ENCODE data around the gene DPH7. TPM values are rescaled to one million over a fixed set of nuclear protein-coding genes. Genes with fewer than 3 reads are reported as not detected.
"Not testable (repeated sequence)": the region's sequence is repeated elsewhere in the genome, so short reads cannot be mapped to it uniquely, and the experiment has no call there.

The DPH7 gene
- total RNA-seq, 1 experiment from 2014 or later: 31.7 TPM

- DNase-seq: no peak
- H3K9me3 ChIP-seq (replicated peaks): no peaks in the 10 kb centered on the region
- H3K36me3 ChIP-seq: peaks cover 26% of the 10 kb centered on the region
- no peak overlapping the region for H3K4me3 ChIP-seq
- no peak overlapping the region for H3K27ac ChIP-seq
- peaks cover 7% of the 10 kb centered on the region; the same call in 1 of the 2 replicates for H3K27me3 ChIP-seq
- peaks cover 15% of the 10 kb centered on the region for H3K4me1 ChIP-seq
Measured at GRCh38 chr9:137613259-137613658, 34.5 kb upstream of the DPH7 start.

GRCh38 chr9:137612741-137613142, 34.0 kb upstream of the DPH7 start:
- Histone ChIP-seq H3K4me3 (no peak overlapping the region), H3K4me1 (peaks cover 15% of the 10 kb centered on the region), H3K27ac (no peak overlapping the region), H3K36me3 (peaks cover 26% of the 10 kb centered on the region), H3K9me3 (replicated peaks) (no peaks in the 10 kb centered on the region), H3K27me3 (peaks cover 7% of the 10 kb centered on the region; the same call in 1 of the 2 replicates)
- DNase-seq: no peak

- H3K27ac ChIP-seq: no peak overlapping the region
- H3K9me3 ChIP-seq (replicated peaks): no peaks in the 10 kb centered on the region
- no peak overlapping the region for H3K4me3 ChIP-seq
- H3K4me1 ChIP-seq: peaks cover 15% of the 10 kb centered on the region; the same call in 1 of the 2 replicates
- peaks cover 15% of the 10 kb centered on the region for H3K27me3 ChIP-seq
- peaks cover 22% of the 10 kb centered on the region for H3K36me3 ChIP-seq
- DNase-seq: peak; percentile 42 to 43
Measured at GRCh38 chr9:137611623-137612609, 33.2 kb upstream of the DPH7 start.

GRCh38 chr9:137610944-137611343, 32.2 kb upstream of the DPH7 start:
- Histone ChIP-seq H3K4me3 (no peak overlapping the region), H3K27ac (no peak overlapping the region), H3K27me3 (peaks cover 22% of the 10 kb centered on the region), H3K36me3 (peaks cover 14% of the 10 kb centered on the region), H3K4me1 (peaks cover 15% of the 10 kb centered on the region; the same call in 1 of the 2 replicates), H3K9me3 (replicated peaks) (no peaks in the 10 kb centered on the region)
- DNase-seq: no peak

- H3K27ac ChIP-seq: no peak overlapping the region
- H3K27me3 ChIP-seq: peaks cover 28% of the 10 kb centered on the region
- H3K9me3 ChIP-seq (replicated peaks): no peaks in the 10 kb centered on the region
- H3K4me1 ChIP-seq: peaks cover 10% of the 10 kb centered on the region; the same call in 1 of the 2 replicates
- no peak overlapping the region for H3K4me3 ChIP-seq
- peak in 1 of 2 experiments; percentile 44 for DNase-seq
- H3K36me3 ChIP-seq: no peaks in the 10 kb centered on the region
Measured at GRCh38 chr9:137607141-137607857, 28.6 kb upstream of the DPH7 start.

- Histone ChIP-seq H3K27me3 (peaks cover 28% of the 10 kb centered on the region), H3K4me3 (no peak overlapping the region), H3K36me3 (no peaks in the 10 kb centered on the region), H3K27ac (no peak overlapping the region), H3K4me1 (peaks cover 4% of the 10 kb centered on the region; the same call in 1 of the 2 replicates), H3K9me3 (replicated peaks) (no peaks in the 10 kb centered on the region)
- peak in 1 of 2 experiments; percentile 26 for DNase-seq
Measured at GRCh38 chr9:137606734-137607138, 28.0 kb upstream of the DPH7 start.

GRCh38 chr9:137606005-137606621, 27.4 kb upstream of the DPH7 start:
- H3K9me3 ChIP-seq (replicated peaks): no peaks in the 10 kb centered on the region
- peak overlapping the region; percentile 67 for H3K4me3 ChIP-seq
- H3K36me3 ChIP-seq: no peaks in the 10 kb centered on the region
- peak in 1 of 2 experiments; percentile 29 for DNase-seq
- no peak overlapping the region for H3K27ac ChIP-seq
- H3K27me3 ChIP-seq: peaks cover 28% of the 10 kb centered on the region
- H3K4me1 ChIP-seq: no peaks in the 10 kb centered on the region

- peak; percentile 96 to 97 for DNase-seq
- H3K4me3 ChIP-seq: peak within 1 kb of the TSS; percentile 67
- H3K27ac ChIP-seq: no peak within 1 kb of the TSS
- H3K36me3 ChIP-seq: no peaks in the 10 kb centered on the region
- no peaks in the 10 kb centered on the region for H3K4me1 ChIP-seq
- H3K9me3 ChIP-seq (replicated peaks): no peaks in the 10 kb centered on the region
- peaks cover 28% of the 10 kb centered on the region for H3K27me3 ChIP-seq
Measured at GRCh38 chr9:137605121-137606004, 26.6 kb upstream of the DPH7 start, which contains the start of gene ARRDC1. Gene ARRDC1 (plus strand): TSS chr9:137605686. CDS start chr9:137605718, 32 bp downstream.

GRCh38 chr9:137604345-137605086, 25.8 kb upstream of the DPH7 start:
- DNase-seq: no peak
- H3K4me1 ChIP-seq: no peaks in the 10 kb centered on the region
- H3K36me3 ChIP-seq: no peaks in the 10 kb centered on the region
- no peaks in the 10 kb centered on the region for H3K9me3 ChIP-seq (replicated peaks)
- peaks cover 28% of the 10 kb centered on the region for H3K27me3 ChIP-seq
- H3K27ac ChIP-seq: no peak overlapping the region
- H3K4me3 ChIP-seq: peak overlapping the region; percentile 43

- H3K36me3 ChIP-seq: no peaks in the 10 kb centered on the region
- no peak overlapping the region for H3K27ac ChIP-seq
- no peaks in the 10 kb centered on the region for H3K4me1 ChIP-seq
- DNase-seq: no peak
- no peaks in the 10 kb centered on the region for H3K9me3 ChIP-seq (replicated peaks)
- no peak overlapping the region for H3K4me3 ChIP-seq
- H3K27me3 ChIP-seq: peaks cover 26% of the 10 kb centered on the region
Measured at GRCh38 chr9:137603879-137604278, 25.2 kb upstream of the DPH7 start.

GRCh38 chr9:137602661-137603060, 23.9 kb upstream of the DPH7 start:
- no peak overlapping the region for H3K27ac ChIP-seq
- no peaks in the 10 kb centered on the region for H3K4me1 ChIP-seq
- peaks cover 21% of the 10 kb centered on the region for H3K27me3 ChIP-seq
- DNase-seq: no peak
- no peak overlapping the region for H3K4me3 ChIP-seq
- H3K36me3 ChIP-seq: no peaks in the 10 kb centered on the region
- H3K9me3 ChIP-seq (replicated peaks): no peaks in the 10 kb centered on the region

GRCh38 chr9:137598943-137599342, 20.2 kb upstream of the DPH7 start:
- Histone ChIP-seq H3K27ac (no peak overlapping the region), H3K36me3 (no peaks in the 10 kb centered on the region), H3K9me3 (replicated peaks) (no peaks in the 10 kb centered on the region), H3K4me3 (no peak overlapping the region), H3K4me1 (no peaks in the 10 kb centered on the region), H3K27me3 (peaks cover 2% of the 10 kb centered on the region; the same call in 1 of the 2 replicates)
- no peak for DNase-seq

GRCh38 chr9:137596577-137596976, 17.9 kb upstream of the DPH7 start:
- H3K36me3 ChIP-seq; H3K4me3 ChIP-seq; DNase-seq; H3K27ac ChIP-seq; H3K27me3 ChIP-seq; H3K9me3 ChIP-seq (replicated peaks); H3K4me1 ChIP-seq: not testable (repeated sequence)
